GM19043 (cell line): ENCODE results near the gene DLGAP1.

Experiments used
- ATAC-seq: cut with Tn5 transposase; IDR thresholded peaks from one replicate; pipeline ENCODE4 v1.9.1; 2021; ENCODE audit warnings: low read depth; ENCODE audit not compliant: unreplicated experiment

DLGAP1 gene

DNA sequence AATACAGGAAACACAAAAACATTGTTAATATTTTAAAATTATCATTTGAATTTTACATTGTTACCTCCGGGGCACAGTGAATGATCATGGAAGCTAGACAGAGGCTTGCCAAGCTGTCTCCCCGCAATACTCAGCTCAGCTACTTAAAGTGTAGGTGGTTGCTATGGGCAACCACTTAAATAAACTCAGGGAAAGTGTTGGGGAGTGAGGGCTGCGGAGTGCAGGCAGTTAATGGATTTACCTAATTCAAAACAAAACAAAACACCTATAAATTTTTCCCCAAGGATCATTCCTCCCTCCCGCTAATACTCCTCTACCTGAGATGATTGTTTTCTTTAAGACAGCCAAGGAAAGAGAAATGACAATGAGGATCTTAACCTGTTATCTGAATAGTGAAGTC, 655.6 kb downstream of the DLGAP1 start:
- no peak for ATAC-seq

- no peak for ATAC-seq
Measured at GRCh38 chr18:3798032-3798431, 657.1 kb downstream of the DLGAP1 start.

DNA sequence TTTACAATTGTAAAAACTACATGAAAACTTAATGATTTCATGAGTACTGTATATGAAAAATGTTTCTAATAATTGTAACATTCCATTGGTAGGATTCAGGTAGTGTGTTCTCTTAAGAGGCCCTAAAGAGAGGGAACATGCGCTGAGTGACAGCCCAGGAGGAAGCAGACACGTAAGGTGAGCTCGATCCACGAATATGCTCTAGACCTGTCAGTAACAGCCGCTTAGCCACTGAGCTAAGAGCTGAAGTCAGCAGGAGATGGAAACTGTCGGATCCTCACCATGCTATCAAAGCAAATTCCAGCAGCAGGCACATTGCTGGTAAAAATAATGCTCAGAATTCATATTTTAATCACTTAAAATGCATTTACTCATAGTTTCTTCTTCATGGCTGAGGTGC, 658.7 kb downstream of the DLGAP1 start:
- ATAC-seq, result no peak

DNA sequence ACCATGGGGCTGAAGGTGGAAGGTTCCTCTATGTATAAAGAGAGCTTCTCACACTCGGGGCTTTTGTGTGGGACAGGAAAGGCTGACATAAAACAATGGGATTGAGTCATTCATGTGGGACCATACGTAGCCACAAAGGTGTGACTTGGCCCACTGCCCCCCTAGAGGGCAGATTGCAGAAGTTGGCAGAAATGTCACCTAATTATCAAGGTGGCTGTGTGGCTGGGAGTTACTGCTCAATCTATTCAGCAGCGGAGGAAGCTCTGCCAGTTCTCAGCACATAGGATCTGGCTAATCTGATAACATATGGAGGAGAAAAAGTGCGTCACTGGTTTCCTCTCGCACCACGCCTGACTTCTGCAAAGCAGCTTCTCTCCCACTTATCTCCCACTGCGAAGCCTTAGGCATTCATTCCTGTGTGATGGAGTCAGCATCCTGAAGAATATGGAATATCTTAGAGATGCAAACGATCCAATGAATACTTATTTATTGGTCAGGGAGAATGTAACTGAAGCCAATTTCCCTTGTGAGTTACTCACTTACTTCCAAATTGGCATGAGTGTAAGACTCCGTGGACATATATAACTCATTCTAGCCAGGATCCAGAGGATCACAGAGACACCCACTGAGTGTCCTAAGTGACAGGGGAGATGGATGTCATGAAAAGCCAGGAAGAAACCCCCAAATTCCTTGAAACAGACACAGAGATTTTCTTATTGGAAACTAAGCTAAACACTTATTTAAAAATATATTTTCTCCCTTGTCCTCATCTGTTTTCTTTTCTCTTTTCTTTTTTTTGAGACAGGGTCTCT, 660.4 kb downstream of the DLGAP1 start:
- ATAC-seq, result no peak

DNA sequence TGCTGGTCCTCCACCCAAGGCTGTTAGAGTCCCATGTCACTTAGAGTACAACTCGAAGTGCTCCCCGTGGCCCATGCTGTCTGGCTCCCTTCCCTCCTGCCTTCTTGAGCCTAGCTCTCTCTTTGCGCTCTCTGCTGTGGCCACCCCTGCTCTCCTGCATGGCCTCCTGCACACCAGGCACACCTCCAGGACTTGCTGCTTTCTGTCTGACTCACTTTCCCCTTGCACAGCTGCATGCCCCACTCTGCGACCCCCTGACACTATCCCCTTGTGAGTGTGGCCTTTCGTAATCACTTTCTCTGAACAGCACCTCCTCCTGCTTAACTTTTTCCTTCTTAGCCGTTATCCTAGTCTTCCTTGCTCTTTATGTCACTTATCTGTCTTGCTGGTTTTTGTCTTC, 661.6 kb downstream of the DLGAP1 start:
- no peak for ATAC-seq

GRCh38 chr18:3793111-3793510, 662.0 kb downstream of the DLGAP1 start:
- ATAC-seq, result no peak

DNA sequence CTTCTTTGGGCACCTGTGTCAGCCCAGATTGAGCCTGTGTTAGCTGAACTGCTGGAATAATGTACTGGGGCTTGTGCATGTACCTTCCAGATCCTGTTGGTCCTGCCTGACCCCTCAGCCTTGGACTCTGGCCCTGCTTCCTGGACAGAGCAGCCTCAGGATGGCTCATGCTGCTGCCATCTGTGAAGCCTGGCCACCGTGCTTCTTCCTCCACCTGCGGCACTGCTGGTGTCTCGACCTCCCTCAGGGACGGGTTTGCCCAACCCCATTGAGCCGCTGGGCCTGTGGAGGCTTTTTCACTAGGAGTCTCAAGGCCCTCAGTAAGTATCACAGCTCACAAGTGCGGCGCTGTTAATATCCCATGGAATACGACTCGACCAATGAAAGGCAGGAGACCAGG, 662.4 kb downstream of the DLGAP1 start:
- no peak for ATAC-seq

GRCh38 chr18:3791238-3791637, 663.9 kb downstream of the DLGAP1 start:
- ATAC-seq, result no peak

GRCh38 chr18:3790703-3791102, 664.4 kb downstream of the DLGAP1 start:
- no peak for ATAC-seq

DNA sequence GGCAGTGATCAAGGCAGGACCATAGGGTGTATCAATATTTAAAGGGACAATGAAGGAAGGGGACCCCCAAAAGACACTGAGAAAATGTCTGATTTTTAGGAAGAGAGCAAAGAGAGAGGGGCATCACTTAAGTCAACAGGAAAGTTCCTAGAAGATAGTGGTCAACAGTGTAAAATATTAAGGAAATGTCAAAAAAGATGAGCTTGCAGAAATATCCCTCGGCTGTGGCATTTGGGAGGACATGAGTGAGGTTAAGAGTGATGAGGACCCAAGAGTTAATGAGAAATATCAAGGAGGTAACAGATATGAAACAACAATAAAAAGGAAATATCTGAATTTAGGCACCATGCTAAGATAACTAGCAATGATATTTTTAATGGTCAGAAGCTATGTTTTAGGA, 665.6 kb downstream of the DLGAP1 start:
- no peak for ATAC-seq

DNA sequence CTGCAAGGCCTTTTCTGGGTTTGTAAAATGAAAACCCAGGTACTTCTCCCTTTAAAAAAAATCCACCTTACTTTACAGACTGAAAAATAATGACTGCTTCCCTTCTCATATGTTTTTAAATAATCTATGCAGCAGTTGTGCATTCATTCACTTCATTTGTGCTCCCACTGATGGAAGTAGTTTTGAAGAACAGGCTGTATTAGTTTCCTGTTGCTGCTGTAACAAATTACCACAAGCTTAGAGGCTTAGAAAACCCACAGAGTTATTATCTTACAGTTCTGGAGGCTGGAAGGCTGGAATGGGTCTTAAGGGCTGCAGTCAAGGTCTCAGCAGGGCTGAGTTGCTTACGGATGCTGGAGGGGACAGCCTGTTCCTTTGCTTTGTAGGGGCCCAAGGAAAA, 670.2 kb downstream of the DLGAP1 start:
- no peak for ATAC-seq

DNA sequence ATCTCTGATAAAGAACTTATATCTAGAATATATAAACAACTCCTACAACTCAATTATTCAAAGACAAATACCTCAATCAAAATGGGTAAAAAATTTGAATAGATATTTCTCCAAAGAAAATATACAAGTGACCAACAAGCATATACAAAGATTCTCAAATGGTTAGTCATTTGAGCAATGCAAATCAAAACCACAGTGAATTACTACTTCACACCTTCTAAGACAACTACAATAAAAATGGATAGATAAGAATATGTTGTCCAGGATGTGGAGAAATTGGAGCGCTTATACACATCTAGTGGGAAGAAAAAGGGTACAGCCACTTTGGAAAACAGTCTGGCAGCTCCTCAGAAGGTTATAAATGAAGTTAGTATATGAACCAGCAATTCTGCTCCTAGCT, 672.2 kb downstream of the DLGAP1 start:
- ATAC-seq, result no peak

DNA sequence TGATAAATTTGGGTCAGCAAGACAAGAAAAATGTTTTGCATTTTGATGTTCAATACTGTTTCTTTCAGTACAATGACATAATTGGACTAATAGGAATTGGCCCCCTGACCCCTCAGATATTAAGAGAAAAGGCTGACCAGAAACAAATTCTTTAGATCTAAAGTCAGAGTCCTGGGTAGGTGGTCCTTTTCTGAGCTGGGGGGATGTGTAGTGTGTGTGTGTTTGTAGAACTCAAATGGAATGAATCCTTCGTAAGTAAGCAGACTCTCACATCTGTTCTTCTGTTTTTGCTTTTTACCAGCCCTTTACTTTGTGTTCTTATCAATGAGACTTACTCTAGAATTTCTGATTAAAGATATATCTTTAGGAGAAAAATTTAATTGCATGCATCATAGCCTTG, 677.4 kb downstream of the DLGAP1 start:
- ATAC-seq, result no peak

DNA sequence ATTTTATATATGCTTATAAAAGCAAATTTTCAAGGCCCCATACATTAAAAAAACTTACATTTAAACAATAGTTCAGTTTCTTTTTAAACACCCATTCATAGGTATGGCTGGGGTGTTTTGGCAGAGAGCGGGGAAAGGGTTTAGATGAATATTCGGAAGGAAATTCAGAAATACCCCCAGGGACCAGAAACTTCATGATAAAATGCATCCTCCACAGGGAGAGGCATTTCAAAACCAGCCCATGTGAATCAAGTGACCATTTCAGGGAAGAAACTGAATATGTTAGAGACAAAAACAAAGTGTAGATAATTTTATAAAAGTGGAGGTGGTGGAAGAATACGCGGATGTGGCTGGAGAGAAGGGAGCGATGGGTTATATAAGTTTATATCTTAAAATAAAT, 678.0 kb downstream of the DLGAP1 start:
- ATAC-seq, result no peak

- no peak for ATAC-seq
Measured at GRCh38 chr18:3775996-3776395, 679.1 kb downstream of the DLGAP1 start.

- no peak for ATAC-seq
Measured at GRCh38 chr18:3773303-3773702, 681.8 kb downstream of the DLGAP1 start.

DNA sequence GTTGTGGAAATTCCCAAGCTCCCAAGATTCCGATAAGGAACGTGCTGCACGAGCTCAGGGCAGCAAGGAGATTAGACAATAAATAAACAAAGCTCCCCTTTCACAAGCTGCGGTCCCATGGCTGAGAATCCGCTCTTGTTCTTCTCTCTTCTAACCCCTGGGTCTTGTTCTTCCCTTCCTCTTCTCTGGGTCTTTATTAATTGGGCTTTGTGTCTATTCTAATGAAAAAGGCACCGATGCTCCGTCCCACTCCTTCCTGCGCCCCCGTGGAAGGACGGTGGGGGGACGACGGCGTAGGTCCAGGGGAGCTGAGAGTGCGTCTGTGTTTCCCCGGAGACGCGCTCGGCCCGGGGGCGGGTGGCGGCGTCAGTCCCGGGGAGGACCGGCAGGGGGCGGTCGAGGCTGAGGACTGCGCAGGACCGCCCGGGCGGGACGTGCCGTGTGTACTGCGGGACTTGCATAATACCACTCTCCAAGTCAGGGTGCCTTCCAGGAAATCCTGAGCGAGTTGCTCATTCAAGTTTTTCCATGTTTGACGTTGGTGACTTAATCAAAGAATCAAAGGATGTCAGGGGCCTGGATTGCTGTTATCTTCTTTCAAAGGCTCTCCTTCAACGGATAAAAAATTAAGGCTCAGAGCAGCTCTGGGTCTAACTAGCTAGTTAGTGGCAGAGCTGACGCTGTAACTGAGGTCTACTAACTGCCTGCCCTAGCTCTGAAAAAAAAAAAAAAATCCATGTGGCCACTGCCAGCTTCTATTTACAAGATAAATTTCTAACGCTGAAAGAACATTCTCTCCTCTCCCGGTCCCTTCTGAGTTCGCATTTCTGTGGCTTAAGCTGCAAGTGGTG, 683.8 kb downstream of the DLGAP1 start:
- ATAC-seq, result peak; percentile 98

- ATAC-seq, result no peak
Measured at GRCh38 chr18:3761266-3761665, 693.8 kb downstream of the DLGAP1 start.

DNA sequence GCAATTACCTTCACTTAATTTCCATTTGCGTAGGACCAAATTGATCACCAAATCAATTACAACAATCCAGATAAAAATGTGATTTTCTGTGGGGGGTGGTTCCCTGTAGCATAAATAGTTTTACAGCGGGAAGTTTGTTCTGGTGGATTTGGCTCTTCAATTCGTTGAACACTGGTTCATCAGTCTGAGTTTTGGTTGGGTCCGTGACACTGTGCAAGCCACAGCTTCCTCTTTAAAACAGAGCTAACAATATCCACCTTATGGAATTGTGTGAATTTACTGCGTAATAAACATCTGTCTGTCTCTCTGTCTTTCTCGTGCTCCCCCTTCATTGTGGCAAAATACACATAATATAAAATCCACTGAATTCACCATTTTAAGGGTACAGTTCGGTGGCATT, 694.4 kb downstream of the DLGAP1 start:
- no peak for ATAC-seq

DNA sequence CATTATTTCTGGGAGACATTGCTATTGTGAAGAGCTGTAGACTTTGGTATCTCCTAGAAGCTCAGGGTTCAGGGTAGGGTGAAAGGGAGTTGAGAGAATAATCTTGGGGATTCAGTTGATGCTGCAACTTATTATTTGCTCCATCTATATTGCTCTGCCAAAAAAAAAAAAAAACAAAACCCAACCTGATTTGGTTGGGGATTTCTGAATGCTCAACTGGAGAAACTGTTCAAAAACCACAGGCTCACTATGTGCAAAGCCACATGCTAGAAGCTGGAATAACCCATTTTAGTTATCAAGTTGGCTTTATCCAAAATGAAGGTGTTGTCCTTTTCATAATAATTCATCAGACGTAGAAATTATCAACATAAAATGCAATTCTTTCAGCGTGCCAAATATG, 696.0 kb downstream of the DLGAP1 start:
- ATAC-seq, result no peak

- no peak for ATAC-seq
Measured at GRCh38 chr18:3758531-3758930, 696.6 kb downstream of the DLGAP1 start.

DNA sequence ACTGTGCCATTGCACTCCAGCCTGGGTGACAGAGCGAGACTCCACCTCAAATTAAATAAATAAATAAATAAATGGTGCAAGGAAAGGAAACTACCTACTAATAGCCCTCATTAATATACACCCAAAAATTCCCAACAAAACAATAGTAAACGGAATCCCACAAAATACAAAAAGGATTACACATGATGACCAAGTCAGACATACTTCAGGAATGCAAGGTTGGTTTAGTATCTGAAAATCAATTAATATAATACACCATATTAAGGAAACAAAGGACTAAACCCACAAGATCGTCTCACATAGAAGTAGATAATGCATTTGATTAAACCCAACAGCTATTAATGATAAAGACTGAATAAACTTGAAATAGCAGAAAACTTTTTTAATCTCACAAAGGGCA, 697.7 kb downstream of the DLGAP1 start:
- no peak for ATAC-seq
